HCT116 (cell line): ENCODE measurements around the gene SHISA4. TPM values are rescaled to one million over a fixed set of nuclear protein-coding genes. Genes with fewer than 3 reads are reported as not detected.
"Not testable (repeated sequence)": the region's sequence is repeated elsewhere in the genome, so short reads cannot be mapped to it uniquely, and the experiment has no call there.

Experiments
- ATAC-seq: fragments of 200-7000 bp; cut with Tn5 transposase; 2 replicates; pipeline ENCODE4 v1.9.1; 2020; ENCODE audit warnings: mild to moderate bottlenecking, moderate library complexity
- BruUV-seq: library from RNA; stranded (reverse); fragments of 400-500 nt; replicated peaks from 2 replicates; lab custom pipeline; 2021; lab: Mats Ljungman, UMichigan
- CTCF ChIA-PET: fragments of 300-600 bp; sonication (Branson Sonifier 250); formaldehyde crosslinking; loops from one replicate; lab custom pipeline; 2021; ENCODE audit warnings: antibody characterized with exemption; lab: Charles Lee
- POLR2A ChIA-PET: fragments of 300-600, 350-600 bp; sonication (Branson Sonifier 250); formaldehyde crosslinking; loops from one replicate; lab custom pipeline; 2021; ENCODE audit warnings: antibody characterized with exemption; lab: Charles Lee
- RAD21 ChIA-PET, 2 experiments: fragments of 300-600 bp; sonication (Branson Sonifier 250); formaldehyde crosslinking; loops; one replicate each; lab custom pipeline; 2023; ENCODE audit warnings: low total read pairs in 2 of 2; ENCODE audit not compliant: uncharacterized antibody in 2 of 2, unreplicated experiment in 2 of 2, low non-redundant PET in 1 of 2; lab: Charles Lee
- DNase-seq: peaks from one replicate; pipeline ENCODE4 v3.0.0-alpha.2; 2010; ENCODE audit warnings: low read depth, low spot score
- H2AFZ ChIP-seq: fragments of 200-600 bp; shearing (Covaris generic), sonication (generic); 2 replicates; pipeline ENCODE4 v1.6.1; 2017; ENCODE audit warnings: low read depth, mixed run types, mixed read lengths, antibody characterized with exemption, low read length; ENCODE audit not compliant: poor library complexity, severe bottlenecking
- H3K27ac ChIP-seq: 2 replicates; pipeline ENCODE4 v1.5.1; 2012; ENCODE audit warnings: low read depth, low read length
- H3K27me3 ChIP-seq: fragments of 200-600 bp; sonication (generic); 2 replicates; pipeline ENCODE4 v1.6.1; 2016; ENCODE audit warnings: mixed run types, low read length, mixed read lengths; ENCODE audit not compliant: insufficient read depth
- H3K36me3 ChIP-seq, 2 experiments: fragments of 200-500 bp in 1 of 2; fragments of 200-600 bp in 1 of 2; sonication (Bioruptor generic) in 1 of 2; sonication (generic) in 1 of 2; 2 replicates each; pipeline versions ENCODE4 v1.5.1 to v1.6.1; 2014 to 2016; ENCODE audit warnings: low read length in 2 of 2, inconsistent platforms in 1 of 2, mixed read lengths in 1 of 2, mixed run types in 1 of 2; ENCODE audit not compliant: insufficient read depth in 2 of 2, control insufficient read depth in 1 of 2
- H3K4me1 ChIP-seq, 2 experiments: fragments of 200-600 bp in 1 of 2; sonication (generic) in 1 of 2; 2 replicates each; pipeline versions ENCODE4 v1.5.1 to v1.6.1; 2012 to 2017; ENCODE audit warnings: low read length in 2 of 2, inconsistent platforms in 1 of 2, mild to moderate bottlenecking in 1 of 2, mixed read lengths in 1 of 2, mixed run types in 1 of 2, moderate library complexity in 1 of 2; ENCODE audit not compliant: insufficient read depth in 2 of 2, control insufficient read depth in 1 of 2
- H3K4me2 ChIP-seq: fragments of 200-600 bp; sonication (generic); 2 replicates; pipeline ENCODE4 v1.6.1; 2017; ENCODE audit warnings: mixed run types, low read length, mixed read lengths
- H3K4me3 ChIP-seq, 2 experiments: fragments of 200-600 bp in 1 of 2; sonication (generic) in 1 of 2; replicated peaks in 1 of 2; 2 replicates each; pipeline ENCODE4 v1.5.1; 2011 to 2016; ENCODE audit warnings: low read length in 2 of 2, control low read depth in 1 of 2, low read depth in 1 of 2, mild to moderate bottlenecking in 1 of 2, mixed read lengths in 1 of 2, mixed run types in 1 of 2
- H3K79me2 ChIP-seq: fragments of 200-600 bp; sonication (generic); 2 replicates; pipeline ENCODE4 v1.6.1; 2017; ENCODE audit warnings: mild to moderate bottlenecking, mixed run types, low read length, moderate library complexity, mixed read lengths; ENCODE audit not compliant: insufficient read depth
- H3K9ac ChIP-seq: fragments of 200-600 bp; sonication (generic); 2 replicates; pipeline ENCODE4 v1.6.1; 2016; ENCODE audit warnings: low read length, mixed read lengths
- H3K9me2 ChIP-seq: fragments of 200-600 bp; sonication (generic), shearing (Covaris generic); 2 replicates; pipeline ENCODE4 v1.6.1; 2017; ENCODE audit warnings: mixed run types, mild to moderate bottlenecking, moderate library complexity; ENCODE audit not compliant: insufficient read depth
- H3K9me3 ChIP-seq, 2 experiments: fragments of 200-500 bp in 1 of 2; fragments of 200-600 bp in 1 of 2; sonication (Bioruptor generic) in 1 of 2; sonication (generic) in 1 of 2; 2 replicates each; pipeline ENCODE4 v1.6.1; 2014 to 2017; ENCODE audit warnings: low read length in 2 of 2, mixed read lengths in 2 of 2, inconsistent platforms in 1 of 2, low read depth in 1 of 2, mild to moderate bottlenecking in 1 of 2, mixed run types in 1 of 2, moderate library complexity in 1 of 2; ENCODE audit not compliant: control insufficient read depth in 1 of 2, insufficient read depth in 1 of 2
- H4K20me1 ChIP-seq: fragments of 200-600 bp; sonication (generic), shearing (Covaris generic); 2 replicates; pipeline ENCODE4 v1.6.1; 2017; ENCODE audit warnings: mixed run types, mild to moderate bottlenecking, moderate library complexity; ENCODE audit not compliant: insufficient read depth
- CEBPB ChIP-seq: IDR thresholded peaks from 2 replicates; pipeline ENCODE4 v1.6.1; 2012; ENCODE audit warnings: low read depth
- ELF1 ChIP-seq: IDR thresholded peaks from 2 replicates; pipeline ENCODE4 v1.6.1; 2012; ENCODE audit warnings: low read depth, borderline replicate concordance
- EZH2 ChIP-seq: fragments of 200-600 bp; sonication (generic); IDR thresholded peaks from 2 replicates; pipeline ENCODE4 v1.6.1; 2017; ENCODE audit warnings: antibody characterized with exemption, mixed run types
- JUND ChIP-seq: IDR thresholded peaks from 2 replicates; pipeline ENCODE4 v1.6.1; 2012
- SRF ChIP-seq: IDR thresholded peaks from 2 replicates; pipeline ENCODE4 v1.6.1; 2012; ENCODE audit warnings: low read depth
- YY1 ChIP-seq: IDR thresholded peaks from 2 replicates; pipeline ENCODE4 v1.6.1; 2011; ENCODE audit warnings: low read length, low read depth, moderate library complexity, mild to moderate bottlenecking; ENCODE audit not compliant: insufficient replicate concordance; ENCODE audit errors: extremely low read depth
- intact Hi-C: fragments of 100-400 bp; cut with micrococcal nuclease; formaldehyde crosslinking; loops from 2 replicates; pipeline ENCODE4 v1.10.0; 2022
- total RNA-seq: library from RNA; stranded (reverse); gene quantifications from one replicate; pipeline ENCODE4 v1.2.1, GENCODE V29; 2021; ENCODE audit not compliant: unreplicated experiment
- TF ChIP-seq, protein P1 (sequence below): IDR thresholded peaks from 2 replicates; pipeline ENCODE4 v1.6.1; 2012; ENCODE audit warnings: low read depth
- TF ChIP-seq, protein P2 (sequence below): IDR thresholded peaks from 2 replicates; pipeline ENCODE4 v1.6.1; 2012

The SHISA4 gene
- total RNA-seq, 1 experiment from 2014 or later: 15.2 TPM

DNA sequence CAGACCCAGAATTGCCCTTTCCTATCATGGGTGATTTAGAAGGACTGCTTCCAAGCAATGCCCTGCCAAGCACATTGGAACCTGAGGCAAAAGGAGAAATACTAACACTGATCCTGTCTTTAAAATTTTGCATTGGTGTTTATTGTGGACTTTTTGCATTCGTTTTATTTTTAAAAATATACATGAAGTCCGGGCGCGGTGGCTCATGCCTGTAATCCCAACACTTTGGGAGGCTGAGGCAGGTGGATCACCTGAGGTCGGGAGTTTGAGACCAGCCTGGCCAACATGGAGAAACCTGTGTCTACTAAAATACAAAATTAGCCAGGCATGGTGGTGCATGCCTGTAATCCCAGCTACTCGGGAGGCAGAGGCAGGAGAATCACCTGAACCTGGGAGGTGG, 12.3 kb downstream of the SHISA4 start:
- H3K79me2 ChIP-seq, H2AFZ ChIP-seq, H3K4me2 ChIP-seq, intact Hi-C loops, CTCF ChIA-PET, H3K9me3 ChIP-seq, H3K9me2 ChIP-seq, H3K36me3 ChIP-seq, BruUV-seq, H3K27me3 ChIP-seq, H4K20me1 ChIP-seq, ATAC-seq, H3K27ac ChIP-seq, DNase-seq, H3K4me3 ChIP-seq, RAD21 ChIA-PET, H3K9ac ChIP-seq: not testable (repeated sequence)
- H3K4me1 ChIP-seq: peaks cover 4 to 14% of the 10 kb centered on the region in 2 experiments; a peak in 3 of 4 replicates
- POLR2A ChIA-PET: interaction anchor here (0.6 kb wide), 1 partner anchor 108 kb away, joined by 3 read pairs; no protein-coding TSS in a partner anchor

DNA sequence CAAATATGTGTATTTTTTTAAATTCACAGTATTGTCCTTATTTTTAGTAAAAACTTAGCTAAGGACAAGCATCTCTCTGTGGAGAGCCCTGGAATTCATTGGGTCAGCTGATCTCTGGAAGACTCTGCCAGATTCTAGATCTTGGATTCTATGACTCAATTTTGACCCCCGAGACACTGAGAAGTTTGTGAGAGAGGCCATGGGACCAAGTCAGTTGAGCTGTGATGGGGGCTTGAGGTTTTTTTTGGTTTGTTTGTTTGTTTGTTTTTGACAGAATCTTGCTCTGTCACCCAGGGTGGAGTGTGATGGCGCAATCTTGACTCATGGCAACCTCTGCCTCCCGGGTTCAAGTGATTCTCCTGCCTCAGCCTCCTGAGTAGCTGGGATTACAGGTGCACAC, 13.5 kb downstream of the SHISA4 start:
- no peaks in the 10 kb centered on the region for H4K20me1 ChIP-seq
- H3K4me1 ChIP-seq: peaks cover 0 to 2% of the 10 kb centered on the region in 2 experiments; a peak in 1 of 4 replicates
- no peaks in the 10 kb centered on the region for H3K79me2 ChIP-seq
- DNase-seq (no peak), ATAC-seq (no peak)
- RAD21 ChIA-PET: no interaction called here
- no peak overlapping the region for H3K9ac ChIP-seq
- H3K27me3 ChIP-seq: no peaks in the 10 kb centered on the region
- BruUV-seq: no TSS peak
- H3K9me3 ChIP-seq: no peaks in the 10 kb centered on the region
- intact Hi-C loops: no loop called here
- POLR2A ChIA-PET: no interaction called here
- TF ChIP-seq CEBPB (no peak), EZH2 (no peak), JUND (no peak), ELF1 (no peak), YY1 (no peak), SRF (no peak)
- TF ChIP-seq, protein P1, sequence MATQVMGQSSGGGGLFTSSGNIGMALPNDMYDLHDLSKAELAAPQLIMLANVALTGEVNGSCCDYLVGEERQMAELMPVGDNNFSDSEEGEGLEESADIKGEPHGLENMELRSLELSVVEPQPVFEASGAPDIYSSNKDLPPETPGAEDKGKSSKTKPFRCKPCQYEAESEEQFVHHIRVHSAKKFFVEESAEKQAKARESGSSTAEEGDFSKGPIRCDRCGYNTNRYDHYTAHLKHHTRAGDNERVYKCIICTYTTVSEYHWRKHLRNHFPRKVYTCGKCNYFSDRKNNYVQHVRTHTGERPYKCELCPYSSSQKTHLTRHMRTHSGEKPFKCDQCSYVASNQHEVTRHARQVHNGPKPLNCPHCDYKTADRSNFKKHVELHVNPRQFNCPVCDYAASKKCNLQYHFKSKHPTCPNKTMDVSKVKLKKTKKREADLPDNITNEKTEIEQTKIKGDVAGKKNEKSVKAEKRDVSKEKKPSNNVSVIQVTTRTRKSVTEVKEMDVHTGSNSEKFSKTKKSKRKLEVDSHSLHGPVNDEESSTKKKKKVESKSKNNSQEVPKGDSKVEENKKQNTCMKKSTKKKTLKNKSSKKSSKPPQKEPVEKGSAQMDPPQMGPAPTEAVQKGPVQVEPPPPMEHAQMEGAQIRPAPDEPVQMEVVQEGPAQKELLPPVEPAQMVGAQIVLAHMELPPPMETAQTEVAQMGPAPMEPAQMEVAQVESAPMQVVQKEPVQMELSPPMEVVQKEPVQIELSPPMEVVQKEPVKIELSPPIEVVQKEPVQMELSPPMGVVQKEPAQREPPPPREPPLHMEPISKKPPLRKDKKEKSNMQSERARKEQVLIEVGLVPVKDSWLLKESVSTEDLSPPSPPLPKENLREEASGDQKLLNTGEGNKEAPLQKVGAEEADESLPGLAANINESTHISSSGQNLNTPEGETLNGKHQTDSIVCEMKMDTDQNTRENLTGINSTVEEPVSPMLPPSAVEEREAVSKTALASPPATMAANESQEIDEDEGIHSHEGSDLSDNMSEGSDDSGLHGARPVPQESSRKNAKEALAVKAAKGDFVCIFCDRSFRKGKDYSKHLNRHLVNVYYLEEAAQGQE: no peak
- TF ChIP-seq, protein P2, sequence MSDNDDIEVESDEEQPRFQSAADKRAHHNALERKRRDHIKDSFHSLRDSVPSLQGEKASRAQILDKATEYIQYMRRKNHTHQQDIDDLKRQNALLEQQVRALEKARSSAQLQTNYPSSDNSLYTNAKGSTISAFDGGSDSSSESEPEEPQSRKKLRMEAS: no peak
- TF ChIP-seq, all 23 proteins: peak for 0
- Histone ChIP-seq H3K27ac (no peak overlapping the region), H3K9me2 (no peaks in the 10 kb centered on the region), H3K36me3 (no peaks in the 10 kb centered on the region), H3K4me3 (no peak overlapping the region), H2AFZ (no peak overlapping the region), H3K4me2 (no peak overlapping the region)
- CTCF ChIA-PET: no interaction called here
